Osteocyte (in vitro differentiated cells): ENCODE results near the gene RP2. TPM values are rescaled to one million over a fixed set of nuclear protein-coding genes. Genes with fewer than 3 reads are reported as not detected.

Experiments used
- DNase-seq: peaks from one replicate; pipeline ENCODE4 v3.0.0; 2021; ENCODE audit warnings: mixed read lengths; ENCODE audit not compliant: unreplicated experiment; ENCODE audit errors: extremely low spot score
- H3K27ac Mint-ChIP-seq: one replicate; pipeline ENCODE4 v1.8.0; 2021; ENCODE audit warnings: mild to moderate bottlenecking, mixed read lengths; ENCODE audit not compliant: unreplicated experiment
- H3K27me3 Mint-ChIP-seq: one replicate; pipeline ENCODE4 v1.8.0; 2021; ENCODE audit warnings: mixed read lengths; ENCODE audit not compliant: unreplicated experiment
- H3K36me3 Mint-ChIP-seq: one replicate; pipeline ENCODE4 v1.8.0; 2021; ENCODE audit warnings: mixed read lengths; ENCODE audit not compliant: unreplicated experiment
- H3K4me1 Mint-ChIP-seq: one replicate; pipeline ENCODE4 v1.8.0; 2021; ENCODE audit warnings: mixed read lengths; ENCODE audit not compliant: unreplicated experiment
- H3K4me3 Mint-ChIP-seq: one replicate; pipeline ENCODE4 v1.8.0; 2021; ENCODE audit warnings: mild to moderate bottlenecking, moderate library complexity, mixed read lengths; ENCODE audit not compliant: unreplicated experiment
- H3K9me3 Mint-ChIP-seq: one replicate; pipeline ENCODE4 v1.8.0; 2021; ENCODE audit warnings: mixed read lengths; ENCODE audit not compliant: unreplicated experiment
- total RNA-seq: library from RNA; stranded (reverse); gene quantifications from 2 replicates; pipeline ENCODE4 v1.2.1, GENCODE V29; 2021
- TF ChIP-seq, protein P1 (sequence below): fragments of 200-600 bp; sonication (generic); IDR thresholded peaks from 2 replicates; pipeline ENCODE4 v1.5.0; 2021; ENCODE audit warnings: antibody characterized with exemption, mild to moderate bottlenecking, moderate library complexity

The RP2 gene
- total RNA-seq, 1 donor from 2014 or later: 15.7 TPM

DNA sequence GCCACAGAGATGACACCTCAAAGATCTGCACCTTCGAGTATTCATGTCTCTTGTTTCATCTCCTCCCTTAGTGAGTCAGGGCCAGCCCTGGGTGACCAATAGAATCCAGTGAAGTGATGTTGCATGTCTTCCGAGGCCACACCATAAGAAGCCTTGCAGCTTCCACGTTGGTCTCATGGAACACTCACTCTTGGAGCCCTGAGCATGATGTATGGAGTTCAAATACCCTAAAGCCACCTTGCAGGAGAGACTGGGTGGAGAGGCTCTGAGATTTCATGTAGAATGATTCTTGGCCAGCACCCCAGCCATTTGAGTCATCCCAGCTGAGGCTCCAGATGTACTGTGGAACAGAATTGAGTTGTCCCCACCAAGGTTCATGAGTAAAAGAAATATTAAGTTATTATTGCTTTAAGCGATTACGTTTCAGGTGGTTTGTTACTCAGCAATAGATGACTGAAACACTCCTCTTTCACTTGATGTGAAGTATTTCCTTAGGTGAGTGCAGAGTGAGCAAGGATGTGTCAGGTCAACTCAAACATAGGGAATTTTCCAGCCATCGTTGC is 5.0 kb upstream of the RP2 start:
- H3K4me1 Mint-ChIP-seq: peaks cover 5% of the 10 kb centered on the region
- DNase-seq: no peak
- H3K27ac Mint-ChIP-seq: no peak overlapping the region

DNA sequence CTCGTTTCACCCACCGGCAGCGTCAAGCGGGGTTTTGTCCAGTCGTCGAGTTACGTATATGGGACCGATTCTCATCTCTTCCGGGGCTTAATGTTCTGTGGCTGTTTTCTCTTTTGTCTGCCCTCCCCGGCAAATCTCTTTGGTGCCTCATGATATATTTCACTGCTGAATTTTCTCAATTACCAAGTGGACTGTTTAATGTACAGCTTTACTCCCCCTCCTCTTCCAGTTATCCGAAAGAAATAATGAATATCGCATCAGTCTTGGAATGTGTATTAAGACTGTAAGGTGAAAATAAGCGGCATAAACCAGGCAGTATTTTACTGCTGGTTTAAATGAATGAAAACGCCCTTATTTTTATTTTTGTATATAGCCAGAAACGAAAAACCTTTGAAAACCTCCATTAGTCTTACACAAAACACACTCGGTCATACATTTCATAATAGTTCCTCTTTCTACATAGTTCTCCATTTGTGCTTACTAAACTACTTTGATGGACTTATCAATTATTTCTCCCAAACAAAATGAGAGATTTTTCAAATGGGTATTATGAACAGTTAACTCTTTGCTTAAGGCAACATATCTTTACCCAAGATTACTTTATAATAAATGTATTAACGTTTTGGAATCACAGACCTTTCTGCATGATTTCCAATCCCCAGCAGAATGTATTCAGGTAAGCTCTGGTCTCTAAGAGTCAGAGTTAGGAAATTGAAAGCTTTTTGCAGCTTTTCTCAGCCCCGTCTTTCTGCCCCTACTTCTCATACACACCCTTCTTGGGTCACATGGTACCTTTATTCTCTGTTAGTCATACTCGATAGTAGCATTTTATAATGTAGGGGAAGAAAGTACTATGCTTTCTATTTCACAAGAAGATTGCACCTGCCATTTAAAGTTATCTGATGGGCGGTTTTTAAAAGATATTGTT is 979 bp downstream of the RP2 start:
- no peaks in the 10 kb centered on the region for H3K27me3 Mint-ChIP-seq
- TF ChIP-seq, protein P1, sequence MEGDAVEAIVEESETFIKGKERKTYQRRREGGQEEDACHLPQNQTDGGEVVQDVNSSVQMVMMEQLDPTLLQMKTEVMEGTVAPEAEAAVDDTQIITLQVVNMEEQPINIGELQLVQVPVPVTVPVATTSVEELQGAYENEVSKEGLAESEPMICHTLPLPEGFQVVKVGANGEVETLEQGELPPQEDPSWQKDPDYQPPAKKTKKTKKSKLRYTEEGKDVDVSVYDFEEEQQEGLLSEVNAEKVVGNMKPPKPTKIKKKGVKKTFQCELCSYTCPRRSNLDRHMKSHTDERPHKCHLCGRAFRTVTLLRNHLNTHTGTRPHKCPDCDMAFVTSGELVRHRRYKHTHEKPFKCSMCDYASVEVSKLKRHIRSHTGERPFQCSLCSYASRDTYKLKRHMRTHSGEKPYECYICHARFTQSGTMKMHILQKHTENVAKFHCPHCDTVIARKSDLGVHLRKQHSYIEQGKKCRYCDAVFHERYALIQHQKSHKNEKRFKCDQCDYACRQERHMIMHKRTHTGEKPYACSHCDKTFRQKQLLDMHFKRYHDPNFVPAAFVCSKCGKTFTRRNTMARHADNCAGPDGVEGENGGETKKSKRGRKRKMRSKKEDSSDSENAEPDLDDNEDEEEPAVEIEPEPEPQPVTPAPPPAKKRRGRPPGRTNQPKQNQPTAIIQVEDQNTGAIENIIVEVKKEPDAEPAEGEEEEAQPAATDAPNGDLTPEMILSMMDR: no peak
- peak overlapping the region; percentile 96 for H3K4me3 Mint-ChIP-seq
- H3K27ac Mint-ChIP-seq: peak overlapping the region; percentile 97
- no peak for DNase-seq
- H3K4me1 Mint-ChIP-seq: peaks cover 27% of the 10 kb centered on the region
- no peaks in the 10 kb centered on the region for H3K36me3 Mint-ChIP-seq
- no peaks in the 10 kb centered on the region for H3K9me3 Mint-ChIP-seq

More for the DNA sequence above, 5.0 kb upstream of the RP2 start:
- Mint-ChIP-seq H3K4me3 (no peak overlapping the region), H3K9me3 (no peaks in the 10 kb centered on the region), H3K36me3 (no peaks in the 10 kb centered on the region), H3K27me3 (no peaks in the 10 kb centered on the region)
- TF ChIP-seq, protein P1: no peak

GRCh38 chrX:46838486-46838870 is 1.6 kb downstream of the RP2 start:
- peaks cover 27% of the 10 kb centered on the region for H3K4me1 Mint-ChIP-seq
- H3K36me3 Mint-ChIP-seq: no peaks in the 10 kb centered on the region
- H3K27me3 Mint-ChIP-seq: no peaks in the 10 kb centered on the region
- TF ChIP-seq, protein P1: no peak
- peak overlapping the region; percentile 97 for H3K27ac Mint-ChIP-seq
- H3K9me3 Mint-ChIP-seq: no peaks in the 10 kb centered on the region
- no peak for DNase-seq
- H3K4me3 Mint-ChIP-seq: peak overlapping the region; percentile 96

DNA sequence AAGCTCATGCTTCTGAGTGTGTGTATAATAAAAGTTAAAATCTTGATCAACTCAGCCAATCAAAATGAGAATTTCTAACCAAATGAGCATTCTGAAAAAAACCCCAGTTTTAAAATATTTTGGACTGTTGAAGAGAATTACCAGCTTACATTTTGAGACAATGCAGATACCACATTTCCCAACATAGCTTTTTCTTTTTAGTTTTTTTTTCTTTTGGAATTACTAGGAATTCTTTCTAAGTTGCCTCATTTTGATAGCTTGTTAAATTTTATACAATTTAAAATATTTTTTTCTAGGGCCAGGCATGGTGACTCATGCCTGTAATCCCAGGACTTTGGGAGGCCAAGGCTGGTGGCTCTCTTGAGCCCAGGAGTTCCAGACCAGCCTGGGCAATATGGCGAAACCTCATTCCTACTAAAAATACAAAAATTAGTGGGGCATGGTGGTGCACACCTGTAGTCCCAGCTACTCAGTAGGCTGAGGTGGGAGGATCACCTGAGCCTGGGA is 2.2 kb downstream of the RP2 start:
- Mint-ChIP-seq H3K27me3 (no peaks in the 10 kb centered on the region), H3K36me3 (no peaks in the 10 kb centered on the region), H3K27ac (peak overlapping the region; percentile 97), H3K4me3 (peak overlapping the region; percentile 96), H3K9me3 (no peaks in the 10 kb centered on the region), H3K4me1 (peaks cover 27% of the 10 kb centered on the region)
- DNase-seq: no peak
- TF ChIP-seq, protein P1: no peak

DNA sequence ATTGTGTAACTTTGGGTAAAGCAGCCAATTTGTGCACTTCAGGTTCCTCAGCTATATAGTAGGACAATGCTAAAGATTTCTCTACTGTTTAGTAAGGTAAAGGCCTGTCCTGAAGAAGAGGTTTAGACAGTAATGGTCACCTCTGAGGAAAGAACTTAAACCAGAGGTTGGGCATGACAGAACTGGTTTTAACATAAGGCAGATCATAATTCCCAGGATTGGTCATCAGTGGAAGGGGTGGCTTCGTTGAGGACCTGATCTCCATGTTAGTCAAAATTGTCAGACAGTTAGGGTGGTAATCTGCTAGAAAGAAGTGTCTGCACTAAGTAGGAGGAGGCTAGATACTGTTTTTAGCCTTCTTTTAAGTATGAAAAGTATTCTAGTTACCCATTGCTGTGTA is 4.1 kb downstream of the RP2 start:
- Mint-ChIP-seq H3K4me3 (no peak overlapping the region), H3K4me1 (peaks cover 27% of the 10 kb centered on the region), H3K36me3 (no peaks in the 10 kb centered on the region), H3K27ac (peak overlapping the region; percentile 92), H3K27me3 (no peaks in the 10 kb centered on the region), H3K9me3 (no peaks in the 10 kb centered on the region)
- TF ChIP-seq, protein P1: no peak
- DNase-seq: no peak
